Stimulated activated memory B cell treated with anti-CD40 and anti-IgM and Interleukin-4, amounts not matched to agents 10 μg/mL and 1 μg/mL and 100 μg/mL, for 72 hours (primary cell): ENCODE data around the gene OSBPL8.
A peak's percentile ranks its signal among the peaks of the same experiment; 100 is the strongest.

Experiments used
- ATAC-seq: fragments of 150-1000 bp; cut with Tn5 transposase; 2 replicates; pipeline ENCODE4 v1.10.0; 2021
- H3K27ac Mint-ChIP-seq: one replicate; pipeline ENCODE4 v1.8.0; 2022; ENCODE audit warnings: mild to moderate bottlenecking, mixed read lengths
- H3K27me3 Mint-ChIP-seq: one replicate; pipeline ENCODE4 v1.8.0; 2022; ENCODE audit warnings: mixed read lengths
- H3K36me3 Mint-ChIP-seq: one replicate; pipeline ENCODE4 v1.8.0; 2022; ENCODE audit warnings: mixed read lengths
- H3K4me1 Mint-ChIP-seq: one replicate; pipeline ENCODE4 v1.8.0; 2022; ENCODE audit warnings: mixed read lengths
- H3K4me3 Mint-ChIP-seq: one replicate; pipeline ENCODE4 v1.8.0; 2022; ENCODE audit warnings: mild to moderate bottlenecking, moderate library complexity, mixed read lengths
- H3K9me3 Mint-ChIP-seq: one replicate; pipeline ENCODE4 v1.8.0; 2022; ENCODE audit warnings: mixed read lengths

Gene OSBPL8

DNA sequence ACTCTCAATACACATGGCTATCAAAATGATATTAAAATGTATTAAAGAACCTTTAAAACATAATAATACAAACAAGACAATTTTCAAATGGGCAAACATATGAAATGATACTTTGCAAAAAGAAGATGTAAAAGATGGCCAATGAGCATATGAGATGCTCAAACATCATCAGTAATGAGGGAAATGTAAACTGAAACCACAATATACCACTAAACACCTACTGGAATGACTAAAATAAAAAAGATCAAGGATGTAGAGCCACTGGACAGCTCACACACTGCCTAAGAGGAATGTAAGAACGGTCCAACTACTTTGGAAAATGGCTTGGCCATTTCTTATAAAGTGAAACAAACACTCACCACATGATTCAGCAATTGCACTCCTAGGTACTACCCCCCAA, 114.1 kb downstream of the OSBPL8 start:
- ATAC-seq: no peak
- H3K9me3 Mint-ChIP-seq: no peaks in the 10 kb centered on the region
- no peaks in the 10 kb centered on the region for H3K27me3 Mint-ChIP-seq
- H3K4me1 Mint-ChIP-seq: peaks cover 29% of the 10 kb centered on the region
- H3K36me3 Mint-ChIP-seq: peaks cover 18% of the 10 kb centered on the region
- no peak overlapping the region for H3K27ac Mint-ChIP-seq
- no peak overlapping the region for H3K4me3 Mint-ChIP-seq

DNA sequence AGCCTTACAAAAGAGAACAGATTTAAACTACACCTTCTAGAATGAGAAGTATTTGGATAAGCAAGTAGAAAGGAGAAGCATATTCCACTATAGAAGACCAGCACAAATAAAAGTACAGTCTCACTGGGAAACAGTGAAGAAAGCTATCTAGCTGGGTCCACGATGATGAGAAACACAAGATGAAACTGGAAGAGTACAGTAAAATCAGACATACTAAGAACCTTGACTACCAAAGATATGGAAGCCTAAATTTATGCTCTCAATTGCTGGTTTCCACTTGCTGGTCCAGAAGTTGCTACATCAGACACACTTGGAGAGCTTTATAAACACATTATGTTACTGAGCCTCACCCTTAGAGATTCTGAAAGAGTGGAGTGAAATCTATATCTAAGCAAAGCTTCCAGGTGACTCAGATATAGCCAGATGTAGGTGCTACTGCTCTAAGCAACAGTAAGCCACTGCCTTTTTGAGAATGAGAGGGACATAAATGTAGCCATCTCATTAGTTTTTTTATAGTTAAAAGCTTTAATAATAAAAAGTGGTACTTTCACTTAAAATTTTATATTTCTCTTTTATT, 115.1 kb downstream of the OSBPL8 start:
- no peak for ATAC-seq
- peaks cover 10% of the 10 kb centered on the region for H3K36me3 Mint-ChIP-seq
- peaks cover 36% of the 10 kb centered on the region for H3K4me1 Mint-ChIP-seq
- no peak overlapping the region for H3K4me3 Mint-ChIP-seq
- peak overlapping the region; percentile 6 for H3K27ac Mint-ChIP-seq
- no peaks in the 10 kb centered on the region for H3K9me3 Mint-ChIP-seq
- no peaks in the 10 kb centered on the region for H3K27me3 Mint-ChIP-seq

DNA sequence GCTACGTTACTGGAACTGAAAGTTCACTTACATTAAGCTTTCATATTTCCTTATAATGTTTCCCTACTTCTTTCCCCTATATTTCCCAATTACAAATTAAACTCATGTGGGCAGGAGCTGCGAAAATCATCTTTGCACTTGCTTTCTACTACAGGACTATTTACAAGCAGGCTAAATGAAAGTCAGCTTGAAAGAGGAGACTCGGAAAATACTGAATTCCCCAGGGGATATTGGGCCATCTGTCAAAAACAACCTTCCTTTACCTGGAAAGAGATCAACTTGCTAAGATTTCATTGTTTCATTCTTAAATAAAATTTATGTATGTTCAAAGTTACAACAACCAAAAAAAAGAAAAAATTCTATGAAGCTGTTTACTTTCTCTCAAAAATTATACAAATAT, 118.6 kb downstream of the OSBPL8 start:
- no peaks in the 10 kb centered on the region for H3K27me3 Mint-ChIP-seq
- peak overlapping the region; percentile 32 for H3K4me3 Mint-ChIP-seq
- H3K9me3 Mint-ChIP-seq: peaks cover 3% of the 10 kb centered on the region
- H3K4me1 Mint-ChIP-seq: peaks cover 42% of the 10 kb centered on the region
- no peak for ATAC-seq
- peaks cover 26% of the 10 kb centered on the region for H3K36me3 Mint-ChIP-seq
- H3K27ac Mint-ChIP-seq: peak overlapping the region; percentile 67

GRCh38 chr12:76432733-76433132, 126.8 kb downstream of the OSBPL8 start:
- Mint-ChIP-seq H3K36me3 (peaks cover 77% of the 10 kb centered on the region), H3K4me1 (peaks cover 35% of the 10 kb centered on the region), H3K4me3 (no peak overlapping the region), H3K9me3 (peaks cover 26% of the 10 kb centered on the region), H3K27me3 (no peaks in the 10 kb centered on the region), H3K27ac (no peak overlapping the region)
- no peak for ATAC-seq

GRCh38 chr12:76428117-76428516, 131.5 kb downstream of the OSBPL8 start:
- ATAC-seq: no peak
- Mint-ChIP-seq H3K27me3 (no peaks in the 10 kb centered on the region), H3K4me3 (no peak overlapping the region), H3K9me3 (peaks cover 20% of the 10 kb centered on the region), H3K4me1 (peaks cover 37% of the 10 kb centered on the region), H3K36me3 (peaks cover 53% of the 10 kb centered on the region), H3K27ac (no peak overlapping the region)

DNA sequence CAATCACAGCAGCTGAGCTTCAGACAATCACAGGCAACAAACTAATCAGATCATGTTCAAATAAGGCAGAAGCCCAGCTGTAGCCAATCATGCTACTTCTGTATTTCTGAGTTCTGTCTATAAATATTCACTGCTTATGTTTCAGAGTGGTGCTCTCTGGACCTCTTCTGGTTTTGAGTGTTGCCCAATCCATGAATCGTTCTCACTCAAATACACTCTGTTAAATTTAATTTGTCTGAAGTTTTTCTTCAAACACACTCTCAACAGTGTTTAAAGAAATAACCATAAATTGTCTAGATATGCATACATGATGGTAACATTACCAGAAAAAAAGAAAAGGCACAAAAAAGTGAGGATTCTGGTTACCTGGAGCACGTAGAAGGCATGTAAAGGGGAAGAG, 133.4 kb downstream of the OSBPL8 start:
- Mint-ChIP-seq H3K27ac (no peak overlapping the region), H3K4me1 (peaks cover 32% of the 10 kb centered on the region), H3K27me3 (no peaks in the 10 kb centered on the region), H3K9me3 (peaks cover 6% of the 10 kb centered on the region), H3K36me3 (peaks cover 33% of the 10 kb centered on the region), H3K4me3 (no peak overlapping the region)
- no peak for ATAC-seq

DNA sequence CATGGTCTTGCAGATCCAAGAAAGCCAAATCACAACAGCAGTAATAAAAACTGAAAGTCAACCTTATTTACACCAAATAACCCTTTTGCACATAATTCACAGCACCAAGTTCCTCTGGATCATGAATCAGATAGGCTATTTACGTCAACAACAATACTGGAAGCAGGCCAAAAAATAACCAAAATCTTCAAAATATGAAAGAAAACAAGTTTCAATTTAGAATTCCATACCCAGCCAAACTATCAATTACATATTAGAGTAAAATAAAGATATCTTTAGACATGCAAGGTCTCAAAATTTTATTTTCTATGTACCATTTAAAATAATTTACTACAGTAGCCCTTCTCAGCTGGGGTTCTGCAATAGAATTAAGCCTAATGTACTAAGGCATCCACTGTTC, 134.6 kb downstream of the OSBPL8 start:
- Mint-ChIP-seq H3K27ac (no peak overlapping the region), H3K27me3 (no peaks in the 10 kb centered on the region), H3K4me3 (no peak overlapping the region), H3K9me3 (peaks cover 6% of the 10 kb centered on the region), H3K36me3 (peaks cover 22% of the 10 kb centered on the region), H3K4me1 (peaks cover 20% of the 10 kb centered on the region)
- no peak for ATAC-seq

DNA sequence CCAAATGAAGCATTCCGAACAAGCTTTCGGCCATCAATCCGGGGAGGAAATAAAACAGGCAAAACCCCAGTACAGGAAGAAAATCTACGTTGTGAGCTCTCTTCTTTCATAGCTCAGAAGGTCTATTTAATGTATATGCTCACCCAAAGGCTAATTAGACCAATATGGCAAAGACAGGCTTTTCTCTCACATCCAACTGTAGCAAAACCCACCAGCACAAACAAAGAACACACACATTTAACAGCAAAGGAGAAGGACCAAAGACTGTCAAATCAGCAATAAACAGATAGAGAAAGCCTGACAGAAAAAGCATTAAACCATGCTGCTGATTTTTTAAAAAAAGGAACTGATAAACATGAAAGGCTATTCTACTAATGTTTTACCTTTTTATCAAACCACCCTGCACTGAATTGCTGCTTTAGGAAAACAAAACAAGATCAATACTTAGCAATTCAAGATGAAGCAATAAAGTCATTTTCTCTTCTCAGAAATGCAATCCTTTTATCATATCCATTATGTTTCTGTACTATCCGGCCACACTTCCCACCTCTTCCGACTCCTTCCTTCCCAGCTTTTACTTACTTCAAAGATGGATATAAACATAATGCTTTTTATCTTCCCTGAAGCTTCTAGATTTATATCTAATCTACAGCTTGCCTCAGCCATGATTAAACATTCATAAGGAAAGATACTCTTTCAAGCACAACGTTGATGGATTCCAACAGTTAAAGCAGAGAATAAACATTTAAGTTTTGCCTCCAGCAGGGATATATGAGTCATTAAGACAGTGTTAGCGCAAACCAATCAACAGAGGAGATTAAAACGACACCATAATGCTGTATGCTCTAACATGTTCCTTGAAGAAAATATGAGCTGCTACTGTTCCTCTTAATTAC, 136.8 kb downstream of the OSBPL8 start:
- Mint-ChIP-seq H3K9me3 (peaks cover 6% of the 10 kb centered on the region), H3K4me1 (peaks cover 16% of the 10 kb centered on the region), H3K27me3 (no peaks in the 10 kb centered on the region), H3K27ac (no peak overlapping the region), H3K36me3 (peaks cover 18% of the 10 kb centered on the region), H3K4me3 (no peak overlapping the region)
- ATAC-seq: no peak

DNA sequence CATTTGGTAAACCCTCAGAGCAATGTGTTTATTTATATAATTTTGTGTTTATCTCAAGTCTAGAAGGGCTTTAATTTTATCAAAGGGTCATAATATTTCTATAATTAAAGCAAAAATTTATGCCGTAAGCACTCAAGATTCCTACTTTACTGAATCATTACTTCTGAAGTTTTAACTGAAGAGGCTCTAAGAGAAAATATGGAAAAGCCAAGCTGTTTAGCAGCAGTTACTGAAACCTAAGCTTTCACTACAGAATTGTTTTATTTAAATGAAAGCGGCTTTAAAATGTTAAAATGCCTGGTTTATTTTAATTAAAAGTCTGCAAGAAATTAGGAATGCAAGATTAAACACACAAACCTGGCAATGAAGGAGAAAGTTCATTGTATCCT, 137.4 kb downstream of the OSBPL8 start:
- no peak overlapping the region for H3K27ac Mint-ChIP-seq
- peaks cover 6% of the 10 kb centered on the region for H3K9me3 Mint-ChIP-seq
- H3K27me3 Mint-ChIP-seq: no peaks in the 10 kb centered on the region

GRCh38 chr12:76421046-76421445, 138.5 kb downstream of the OSBPL8 start:
- H3K4me1 Mint-ChIP-seq: peaks cover 26% of the 10 kb centered on the region

More for the DNA sequence above, 137.4 kb downstream of the OSBPL8 start:
- no peak for ATAC-seq
- Mint-ChIP-seq H3K36me3 (peaks cover 18% of the 10 kb centered on the region), H3K4me3 (no peak overlapping the region), H3K4me1 (peaks cover 21% of the 10 kb centered on the region)

GRCh38 chr12:76420222-76420621, 139.3 kb downstream of the OSBPL8 start:
- ATAC-seq: no peak
- Mint-ChIP-seq H3K36me3 (peaks cover under 1% of the 10 kb centered on the region), H3K4me1 (peaks cover 26% of the 10 kb centered on the region), H3K9me3 (no peaks in the 10 kb centered on the region), H3K27ac (no peak overlapping the region), H3K4me3 (no peak overlapping the region), H3K27me3 (no peaks in the 10 kb centered on the region)

More at GRCh38 chr12:76421046-76421445, 138.5 kb downstream of the OSBPL8 start:
- H3K36me3 Mint-ChIP-seq: peaks cover 8% of the 10 kb centered on the region
- no peak overlapping the region for H3K27ac Mint-ChIP-seq
- no peaks in the 10 kb centered on the region for H3K27me3 Mint-ChIP-seq
- no peak for ATAC-seq
- H3K9me3 Mint-ChIP-seq: no peaks in the 10 kb centered on the region
- no peak overlapping the region for H3K4me3 Mint-ChIP-seq

GRCh38 chr12:76417116-76417515, 142.5 kb downstream of the OSBPL8 start:
- Mint-ChIP-seq H3K27ac (peak overlapping the region; percentile 55), H3K4me3 (no peak overlapping the region)

DNA sequence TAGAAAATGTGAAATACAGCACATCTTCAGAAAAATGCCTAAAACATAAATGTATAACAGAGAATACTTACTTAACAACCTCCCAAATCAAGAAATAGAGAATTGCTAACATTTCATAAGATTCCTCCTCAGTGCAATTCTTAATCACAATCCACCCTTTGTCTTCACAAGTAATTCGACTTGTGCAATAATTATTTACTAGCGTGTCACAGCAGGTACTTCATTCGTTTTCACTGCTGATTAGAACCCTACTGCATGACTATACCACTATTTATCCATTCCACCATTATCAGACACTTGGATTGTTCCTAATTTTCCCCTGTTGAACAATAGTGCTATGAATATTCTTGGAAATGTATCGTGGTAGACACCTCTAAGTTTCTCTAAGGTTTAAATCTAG, 146.4 kb downstream of the OSBPL8 start:
- Mint-ChIP-seq H3K27ac (no peak overlapping the region), H3K9me3 (no peaks in the 10 kb centered on the region), H3K4me3 (no peak overlapping the region), H3K36me3 (peaks cover 10% of the 10 kb centered on the region), H3K27me3 (no peaks in the 10 kb centered on the region), H3K4me1 (peaks cover 15% of the 10 kb centered on the region)
- no peak for ATAC-seq

More at GRCh38 chr12:76417116-76417515, 142.5 kb downstream of the OSBPL8 start:
- H3K27me3 Mint-ChIP-seq: no peaks in the 10 kb centered on the region
- H3K36me3 Mint-ChIP-seq: peaks cover 6% of the 10 kb centered on the region
- H3K4me1 Mint-ChIP-seq: peaks cover 10% of the 10 kb centered on the region
- H3K9me3 Mint-ChIP-seq: no peaks in the 10 kb centered on the region
- ATAC-seq: no peak

GRCh38 chr12:76410781-76411180, 148.8 kb downstream of the OSBPL8 start:
- Mint-ChIP-seq H3K27ac (no peak overlapping the region), H3K4me3 (no peak overlapping the region), H3K27me3 (no peaks in the 10 kb centered on the region), H3K4me1 (peaks cover 5% of the 10 kb centered on the region), H3K36me3 (peaks cover 12% of the 10 kb centered on the region), H3K9me3 (no peaks in the 10 kb centered on the region)
- ATAC-seq: no peak

- no peak overlapping the region for H3K4me3 Mint-ChIP-seq
- peaks cover 16% of the 10 kb centered on the region for H3K36me3 Mint-ChIP-seq
- no peak for ATAC-seq
- H3K4me1 Mint-ChIP-seq: peaks cover 5% of the 10 kb centered on the region
- no peaks in the 10 kb centered on the region for H3K9me3 Mint-ChIP-seq
- no peaks in the 10 kb centered on the region for H3K27me3 Mint-ChIP-seq
- H3K27ac Mint-ChIP-seq: no peak overlapping the region
Observed at GRCh38 chr12:76410371-76410770, 149.2 kb downstream of the OSBPL8 start.

DNA sequence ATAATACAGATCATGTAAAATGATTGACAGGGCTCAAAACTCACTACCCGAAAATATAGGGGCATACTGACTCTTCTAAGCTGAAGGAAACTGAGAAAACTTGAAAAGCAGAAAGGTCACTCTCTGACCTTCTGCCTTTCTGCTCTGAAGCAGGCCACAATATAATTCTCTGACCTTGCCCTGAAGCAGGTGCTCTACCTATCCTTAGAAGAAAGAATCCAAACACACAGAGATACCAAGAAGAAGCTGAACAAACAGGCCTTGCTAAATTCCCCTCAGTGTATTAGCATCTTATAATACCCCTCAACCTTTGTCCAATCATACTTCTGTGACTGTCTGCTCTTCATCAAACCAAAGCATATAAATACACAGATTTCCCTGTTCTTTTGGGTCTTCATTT, 150.5 kb downstream of the OSBPL8 start:
- ATAC-seq: no peak
- Mint-ChIP-seq H3K27ac (no peak overlapping the region), H3K36me3 (peaks cover 16% of the 10 kb centered on the region), H3K4me1 (peaks cover 5% of the 10 kb centered on the region), H3K9me3 (no peaks in the 10 kb centered on the region), H3K27me3 (no peaks in the 10 kb centered on the region), H3K4me3 (no peak overlapping the region)
